GM18867 (cell line): ENCODE results near the gene SCN2A.
"Not testable (repeated sequence)": the region's sequence is repeated elsewhere in the genome, so short reads cannot be mapped to it uniquely, and the experiment has no call there.

Source experiments
- ATAC-seq: cut with Tn5 transposase; IDR thresholded peaks from one replicate; pipeline ENCODE4 v1.9.1; 2021; ENCODE audit warnings: mild to moderate bottlenecking, moderate library complexity; ENCODE audit not compliant: unreplicated experiment

The SCN2A gene

GRCh38 chr2:165312999-165313398, 73.8 kb downstream of the SCN2A start:
- ATAC-seq: no peak

- no peak for ATAC-seq
Observed at GRCh38 chr2:165313509-165313908, 74.3 kb downstream of the SCN2A start.

GRCh38 chr2:165328272-165328671, 89.1 kb downstream of the SCN2A start:
- ATAC-seq: peak; percentile 57

GRCh38 chr2:165344276-165344675, 105.1 kb downstream of the SCN2A start:
- ATAC-seq: not testable (repeated sequence)

GRCh38 chr2:165348441-165348840, 109.2 kb downstream of the SCN2A start:
- no peak for ATAC-seq

- ATAC-seq: no peak
Observed at GRCh38 chr2:165349181-165349580, 110.0 kb downstream of the SCN2A start.

GRCh38 chr2:165357758-165358157, 118.5 kb downstream of the SCN2A start:
- peak; percentile 97 for ATAC-seq

- ATAC-seq: no peak
Observed at GRCh38 chr2:165361514-165361913, 122.3 kb downstream of the SCN2A start.

GRCh38 chr2:165369131-165369897, 130.1 kb downstream of the SCN2A start:
- no peak for ATAC-seq

- ATAC-seq: no peak
Observed at GRCh38 chr2:165369898-165370296, 130.7 kb downstream of the SCN2A start.

GRCh38 chr2:165371356-165371755, 132.1 kb downstream of the SCN2A start:
- ATAC-seq: no peak

- ATAC-seq: no peak
Observed at GRCh38 chr2:165373278-165374010, 134.2 kb downstream of the SCN2A start.

- ATAC-seq: no peak
Observed at GRCh38 chr2:165376571-165376975, 137.4 kb downstream of the SCN2A start.

GRCh38 chr2:165382362-165382761, 143.1 kb downstream of the SCN2A start:
- no peak for ATAC-seq

GRCh38 chr2:165390875-165391274, 151.7 kb downstream of the SCN2A start:
- ATAC-seq: no peak

- ATAC-seq: no peak
Observed at GRCh38 chr2:165391791-165392190, 152.6 kb downstream of the SCN2A start.

GRCh38 chr2:165398603-165399002, 159.4 kb downstream of the SCN2A start:
- ATAC-seq: not testable (repeated sequence)

GRCh38 chr2:165401285-165401852, 162.2 kb downstream of the SCN2A start:
- peak; percentile 64 for ATAC-seq

- ATAC-seq: no peak
Observed at GRCh38 chr2:165402162-165402561, 162.9 kb downstream of the SCN2A start.

GRCh38 chr2:165406173-165406572, 167.0 kb downstream of the SCN2A start:
- no peak for ATAC-seq

- ATAC-seq: no peak
Observed at GRCh38 chr2:165407466-165407865, 168.3 kb downstream of the SCN2A start.

- no peak for ATAC-seq
Observed at GRCh38 chr2:165408186-165408585, 169.0 kb downstream of the SCN2A start.
